GM21619 (cell line): Measurements from ENCODE around the gene COG6.

Experiments
- ATAC-seq: cut with Tn5 transposase; IDR thresholded peaks from one replicate; pipeline ENCODE4 v1.9.1; 2021; ENCODE audit not compliant: unreplicated experiment

The COG6 gene

GRCh38 chr13:39676315-39676876 is 20.9 kb downstream of the COG6 start:
- no peak for ATAC-seq

DNA sequence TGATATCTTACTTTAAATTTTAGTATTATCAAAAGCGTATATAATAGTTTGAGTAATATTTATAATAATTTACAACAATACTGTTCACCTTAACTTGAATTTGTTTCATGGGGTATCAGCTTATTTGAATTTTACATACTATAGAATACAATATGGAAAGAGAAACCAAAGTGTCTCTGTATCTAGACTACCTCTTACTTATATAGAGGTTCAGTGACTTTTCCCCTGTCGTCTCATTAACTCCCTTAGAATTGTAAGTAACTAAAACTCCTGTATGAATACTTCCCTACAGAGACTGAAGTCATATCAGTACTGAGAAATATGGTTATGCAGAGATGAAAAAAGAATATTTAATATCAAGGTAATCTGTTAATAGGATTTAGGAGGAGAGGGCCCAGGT is 26.8 kb downstream of the COG6 start:
- peak; percentile 30 for ATAC-seq

- peak; percentile 71 for ATAC-seq
Observed at GRCh38 chr13:39682788-39683187, 27.3 kb downstream of the COG6 start.

DNA sequence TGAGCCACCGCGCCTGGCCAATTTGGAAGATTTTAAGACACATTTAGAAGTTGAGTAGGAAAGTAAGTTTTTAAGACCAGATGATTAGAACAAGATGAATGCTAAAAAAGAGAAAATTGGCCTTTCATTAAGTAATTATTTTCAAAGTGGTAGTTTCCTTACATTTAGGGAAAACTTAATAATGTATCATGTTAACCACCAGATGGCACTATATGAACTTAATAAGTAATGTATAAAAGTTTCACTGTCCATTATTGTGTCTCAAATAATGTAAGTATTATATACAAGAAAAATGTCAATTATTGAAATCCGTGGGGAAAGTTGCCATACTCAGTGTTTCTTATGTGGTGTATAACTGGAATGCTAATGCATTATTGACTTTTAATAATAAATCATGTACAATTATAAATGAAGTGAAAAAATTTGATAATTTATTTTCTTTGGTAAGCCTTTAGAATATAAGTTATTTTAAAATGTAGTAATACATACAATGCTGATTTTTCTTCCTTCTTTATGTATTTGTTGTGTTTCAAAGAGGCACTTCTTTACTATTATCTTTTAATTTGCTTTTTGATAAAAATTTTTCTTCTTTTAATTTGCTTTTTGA is 29.2 kb downstream of the COG6 start:
- ATAC-seq, result no peak

DNA sequence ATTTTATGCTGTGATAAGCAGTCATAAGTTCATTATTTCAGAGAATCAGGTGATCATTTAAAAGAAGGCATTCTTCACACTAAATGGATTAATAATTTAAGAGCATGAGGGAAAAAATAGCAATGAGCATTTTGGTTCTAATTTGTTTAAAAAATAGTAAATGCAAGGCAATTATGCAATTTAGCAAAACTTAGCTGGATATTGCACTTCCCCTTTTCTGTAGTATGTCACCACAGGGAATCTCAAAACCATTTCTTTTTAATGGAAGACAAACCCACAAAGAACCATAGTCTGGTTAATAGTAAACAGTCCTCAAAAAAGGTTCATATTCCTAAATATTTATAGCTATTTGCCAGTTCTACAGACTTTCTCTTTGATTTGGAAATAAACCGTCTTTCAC is 30.2 kb downstream of the COG6 start:
- no peak for ATAC-seq

DNA sequence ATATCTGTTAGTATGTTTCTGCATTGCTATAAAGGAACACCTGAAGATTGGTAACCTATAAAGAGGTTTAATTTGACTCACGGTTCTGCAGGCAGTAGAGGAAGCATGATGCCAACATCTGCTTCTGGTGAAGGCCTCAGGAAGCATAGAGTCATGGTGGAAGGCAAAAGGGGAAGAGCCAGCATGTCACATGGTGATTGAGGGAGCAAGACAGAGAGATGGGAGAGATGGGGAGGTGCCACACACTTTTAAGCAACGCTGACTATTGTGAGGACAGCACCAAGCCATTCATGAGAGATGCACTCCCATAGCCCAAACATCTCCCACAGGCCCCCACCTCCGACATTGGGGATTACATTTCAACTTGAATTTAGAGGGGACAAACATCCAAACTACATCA is 32.8 kb downstream of the COG6 start:
- peak; percentile 14 for ATAC-seq

DNA sequence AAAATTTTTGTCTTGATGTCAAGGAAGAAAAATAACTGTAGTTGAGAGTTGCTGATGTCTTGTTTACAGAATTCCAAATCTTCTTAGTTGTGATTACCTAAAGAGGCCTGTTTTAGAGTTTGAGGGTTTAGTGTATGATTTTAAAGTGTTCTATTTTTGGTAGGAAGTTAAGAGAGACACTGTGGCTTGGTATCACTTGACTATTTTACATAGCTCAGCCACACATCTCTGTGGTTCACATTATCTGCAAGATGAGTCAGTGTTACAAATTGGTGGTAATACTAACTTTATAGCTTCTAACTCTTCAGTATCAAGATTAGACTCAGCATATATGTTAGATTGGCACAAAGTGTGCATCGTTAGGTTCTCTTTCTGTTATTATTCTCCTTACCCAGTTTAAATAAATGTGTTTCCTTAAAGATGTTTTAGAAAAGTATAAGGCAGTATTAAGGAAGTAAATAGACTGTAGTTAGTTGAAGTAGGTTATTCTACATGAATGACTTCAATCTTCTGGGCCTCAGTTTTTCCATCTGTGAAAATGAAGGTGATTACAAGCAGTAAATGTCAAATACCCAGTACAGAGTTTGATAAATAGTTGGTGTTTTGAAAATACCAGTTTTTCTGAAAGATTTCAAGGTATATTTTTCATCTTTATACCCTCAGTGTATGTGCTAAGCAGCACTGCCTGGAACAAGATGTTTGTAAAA is 33.4 kb downstream of the COG6 start:
- ATAC-seq, result peak; percentile 77

DNA sequence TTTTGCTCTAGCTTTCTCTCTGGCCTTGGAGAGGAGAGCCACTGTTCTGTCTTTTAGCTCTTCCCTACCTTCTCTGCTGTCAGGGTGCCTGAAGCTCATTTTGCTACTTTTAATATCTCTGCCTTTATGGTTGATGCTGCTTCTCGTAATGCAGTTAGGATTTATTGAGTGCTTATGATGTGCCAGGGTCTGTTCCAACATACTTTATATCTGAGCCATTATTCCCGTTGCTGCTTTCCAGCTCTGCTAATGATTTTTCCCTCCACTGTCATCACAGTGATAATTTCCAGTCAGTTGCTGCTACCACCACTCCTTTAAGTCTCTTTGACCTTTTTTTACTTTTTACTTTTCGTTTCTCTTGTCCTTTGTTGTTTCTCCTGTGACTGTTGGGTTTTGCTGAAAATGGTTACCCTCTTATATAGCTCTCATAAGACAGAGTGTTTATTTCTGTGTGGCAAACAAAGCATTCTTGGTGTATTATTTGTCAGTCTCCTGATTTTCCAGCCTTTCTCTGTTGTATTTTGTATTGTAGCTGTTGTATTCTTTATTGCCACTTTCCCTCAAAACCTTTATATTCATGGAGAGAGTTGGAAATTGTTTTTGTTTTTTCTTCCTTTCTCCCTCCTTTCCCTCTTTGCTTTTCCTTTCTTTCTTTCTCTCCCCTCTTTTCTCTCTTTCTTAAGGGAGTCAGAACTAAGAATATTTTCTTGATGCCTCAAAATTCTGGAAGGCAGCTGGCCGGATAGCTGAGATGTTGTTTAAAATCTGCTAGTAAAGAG is 37.4 kb downstream of the COG6 start:
- no peak for ATAC-seq

GRCh38 chr13:39699274-39699673 is 43.8 kb downstream of the COG6 start:
- ATAC-seq, result no peak

DNA sequence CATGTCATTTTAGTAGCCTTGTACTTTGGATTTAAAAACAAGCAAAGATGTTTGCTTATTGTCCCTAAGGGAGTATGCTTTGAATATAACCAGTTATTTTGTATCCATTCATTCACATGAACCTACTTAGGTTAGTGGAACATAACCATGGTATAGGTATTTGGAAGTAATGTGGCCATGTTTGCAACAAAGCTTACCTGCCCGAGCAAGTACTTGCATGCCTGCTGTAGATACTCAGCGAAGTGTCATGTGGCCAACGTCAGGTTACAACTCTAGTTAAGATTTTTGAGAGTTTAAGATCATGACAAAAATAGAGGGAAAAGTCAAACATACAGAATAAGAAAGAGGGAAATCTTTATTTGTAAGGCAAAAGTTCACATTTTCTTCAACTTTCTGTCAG is 57.2 kb downstream of the COG6 start:
- ATAC-seq, result no peak

GRCh38 chr13:39729156-39729555 is 73.7 kb downstream of the COG6 start:
- ATAC-seq, result no peak

- ATAC-seq, result no peak
Observed at GRCh38 chr13:39734952-39735351, 79.5 kb downstream of the COG6 start.

GRCh38 chr13:39737047-39737446 is 81.6 kb downstream of the COG6 start:
- ATAC-seq, result no peak

DNA sequence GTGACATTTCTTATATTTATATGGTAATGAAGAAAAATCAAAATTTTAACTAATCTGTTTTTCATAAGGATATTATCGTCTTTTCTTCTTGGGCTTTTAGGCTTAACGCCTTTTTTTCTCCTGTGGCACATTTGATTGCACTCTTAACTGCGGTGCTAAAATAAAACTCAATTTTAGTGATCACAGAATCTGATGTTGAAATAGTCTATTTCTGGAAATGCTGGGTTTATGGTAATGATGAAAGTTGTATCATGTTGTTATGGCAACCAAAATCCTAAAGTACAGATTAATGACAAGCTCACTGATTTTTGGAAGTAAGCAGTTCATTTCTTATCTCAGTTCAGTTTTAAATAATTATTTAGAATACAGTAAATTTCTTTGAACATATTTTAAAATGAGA is 85.3 kb downstream of the COG6 start:
- ATAC-seq, result no peak

DNA sequence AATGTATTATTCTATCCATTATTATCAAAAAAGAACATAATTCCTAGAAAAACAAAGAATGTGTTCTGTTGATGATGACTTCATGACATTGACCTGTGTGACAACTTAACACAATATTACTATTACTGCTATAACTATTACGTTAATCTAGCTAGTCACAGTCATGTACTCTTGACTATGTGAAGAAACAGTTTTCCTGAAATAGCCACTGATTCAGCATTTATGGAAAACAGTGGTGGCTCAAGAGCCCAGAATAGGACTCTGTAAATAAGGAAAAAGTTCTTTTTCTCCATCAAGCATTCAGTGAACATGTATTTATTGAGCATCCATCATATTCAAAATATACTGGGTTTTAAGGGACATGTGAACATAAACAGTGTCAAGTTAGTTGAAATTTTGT is 93.5 kb downstream of the COG6 start:
- ATAC-seq, result no peak

DNA sequence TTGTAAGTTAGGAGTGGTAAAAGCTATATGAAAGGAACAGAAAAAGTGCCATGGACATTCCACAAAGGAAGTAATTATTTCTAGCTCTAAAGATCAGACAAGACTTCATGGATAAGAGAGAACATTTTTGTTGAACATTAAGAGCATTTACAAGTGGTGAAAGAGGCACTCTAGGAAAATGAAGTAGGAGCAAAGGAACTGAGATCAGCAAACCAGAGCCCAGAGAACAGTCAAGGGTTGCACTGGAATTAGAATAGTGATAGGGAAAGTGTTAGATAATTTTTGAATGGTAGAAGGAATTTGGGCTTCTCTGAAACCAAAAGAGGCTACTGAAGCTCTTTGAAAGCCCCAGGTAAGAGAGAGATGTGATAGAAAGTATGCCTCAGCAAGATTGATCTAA is 94.1 kb downstream of the COG6 start:
- no peak for ATAC-seq

GRCh38 chr13:39751805-39752204 is 96.3 kb downstream of the COG6 start:
- no peak for ATAC-seq

DNA sequence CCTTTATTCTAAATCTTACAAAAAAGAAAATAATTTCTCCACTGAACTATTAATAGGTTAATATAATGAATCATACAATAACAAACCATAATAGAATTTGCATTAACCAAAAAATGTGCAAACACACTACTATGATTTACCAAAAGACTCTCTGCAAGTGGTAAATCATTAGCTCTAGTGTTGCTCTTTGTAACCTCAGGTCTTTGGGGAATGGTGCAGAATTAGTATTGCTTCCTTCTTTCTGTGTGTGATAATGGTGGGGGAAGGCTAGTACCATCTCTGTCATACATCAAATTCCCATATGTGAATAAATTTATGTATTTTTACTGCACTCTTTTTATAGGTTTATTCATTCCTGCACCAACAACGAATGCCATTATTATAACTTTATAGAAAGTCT is 105.1 kb downstream of the COG6 start:
- ATAC-seq, result peak; percentile 97

- no peak for ATAC-seq
Observed at GRCh38 chr13:39765801-39766463, 110.5 kb downstream of the COG6 start.

- no peak for ATAC-seq
Observed at GRCh38 chr13:39766464-39767158, 111.1 kb downstream of the COG6 start.
